ENCODE data around the gene LTBP1.

GRCh38 chr2:33220533-33220932 lies 273.8 kb downstream of the LTBP1 start:
- no peak for TF ChIP-seq ZBTB33 (IDR thresholded peaks at IDR 0.05)
- no peak for TF ChIP-seq CTCF (IDR thresholded peaks at IDR 0.05; ENCODE audit: low read depth, low read length, missing input control)
- no peak for TF ChIP-seq REST (IDR thresholded peaks at IDR 0.05)
- TF ChIP-seq EGR1 (IDR thresholded peaks at IDR 0.05; ENCODE audit: low read depth in 2 of 2) = no peak
- TF ChIP-seq MAX (IDR thresholded peaks at IDR 0.05) = no peak
- TF ChIP-seq RAD21 (IDR thresholded peaks at IDR 0.05) = no peak
- no peak for TF ChIP-seq ATF3 (IDR thresholded peaks at IDR 0.05)
- TF ChIP-seq NR2F2 (IDR thresholded peaks at IDR 0.05) = no peak

All from liver (tissue), 3 donors.